Spleen (tissue), 7 donors: ENCODE results near the gene PRPH2.

Experiments
- POLR2A ChIP-seq, 3 donors: fragments of 450-650 bp; IDR thresholded peaks; one replicate each; pipeline ENCODE4 v1.5.1; 2017; ENCODE audit warnings: antibody characterized with exemption in 3 of 3, mild to moderate bottlenecking in 1 of 3
- TF ChIP-seq, protein P1 (sequence below), 11 experiments: fragments of 200-600 bp in 7 of 11; fragments of 450-650 bp in 4 of 11; sonication (generic) in 4 of 11; IDR thresholded peaks in 8 of 11; conservative IDR thresholded peaks in 3 of 11; 1 replicate in 7 of 11; 2 replicates in 4 of 11; pipeline versions ENCODE4 v1.4.0 to v1.8.0; 2016 to 2021; ENCODE audit warnings: antibody characterized with exemption in 11 of 11, inconsistent platforms in 4 of 11, mild to moderate bottlenecking in 1 of 11
- donor health status: DM: no; HTN: no; CAD: no; lungs with moderate emphysema.
- donor health status: DM: no; HTN: no; CAD: no.
- donor health status: DM: no; HTN: no; CAD: no.

DNA sequence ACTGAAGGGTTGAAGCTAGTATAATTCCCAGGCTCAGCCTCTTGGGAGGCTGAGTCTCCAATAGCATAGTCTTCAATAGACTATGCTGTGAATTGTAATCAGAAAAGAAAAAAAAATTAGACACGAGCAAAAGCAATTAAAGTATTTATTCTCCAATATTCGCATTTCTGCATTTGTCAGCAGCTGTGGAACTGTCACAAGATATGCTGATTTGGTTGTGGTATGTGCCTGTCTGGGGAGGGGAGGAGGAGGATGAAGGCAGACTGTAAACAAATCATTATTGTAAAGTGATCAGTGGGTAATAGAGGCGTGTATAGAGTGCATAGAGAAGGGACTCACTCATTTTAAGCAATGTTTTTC lies 49.3 kb upstream of the PRPH2 start:
- TF ChIP-seq, protein P1, sequence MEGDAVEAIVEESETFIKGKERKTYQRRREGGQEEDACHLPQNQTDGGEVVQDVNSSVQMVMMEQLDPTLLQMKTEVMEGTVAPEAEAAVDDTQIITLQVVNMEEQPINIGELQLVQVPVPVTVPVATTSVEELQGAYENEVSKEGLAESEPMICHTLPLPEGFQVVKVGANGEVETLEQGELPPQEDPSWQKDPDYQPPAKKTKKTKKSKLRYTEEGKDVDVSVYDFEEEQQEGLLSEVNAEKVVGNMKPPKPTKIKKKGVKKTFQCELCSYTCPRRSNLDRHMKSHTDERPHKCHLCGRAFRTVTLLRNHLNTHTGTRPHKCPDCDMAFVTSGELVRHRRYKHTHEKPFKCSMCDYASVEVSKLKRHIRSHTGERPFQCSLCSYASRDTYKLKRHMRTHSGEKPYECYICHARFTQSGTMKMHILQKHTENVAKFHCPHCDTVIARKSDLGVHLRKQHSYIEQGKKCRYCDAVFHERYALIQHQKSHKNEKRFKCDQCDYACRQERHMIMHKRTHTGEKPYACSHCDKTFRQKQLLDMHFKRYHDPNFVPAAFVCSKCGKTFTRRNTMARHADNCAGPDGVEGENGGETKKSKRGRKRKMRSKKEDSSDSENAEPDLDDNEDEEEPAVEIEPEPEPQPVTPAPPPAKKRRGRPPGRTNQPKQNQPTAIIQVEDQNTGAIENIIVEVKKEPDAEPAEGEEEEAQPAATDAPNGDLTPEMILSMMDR (IDR thresholded peaks at IDR 0.05 in 8 of 11, conservative IDR thresholded peaks at IDR 0.05 in 3 of 11): no peak
- no peak for TF ChIP-seq POLR2A (IDR thresholded peaks at IDR 0.05)
